Ascending aorta (tissue), 2 donors: Measurements from ENCODE around the gene PLPPR3. TPM values are rescaled to one million over a fixed set of nuclear protein-coding genes. Genes with fewer than 3 reads are reported as not detected.

Source experiments
- DNase-seq, 2 donors: peaks; one replicate each; pipeline ENCODE4 v3.0.0-alpha.2; 2019; ENCODE audit warnings: low spot score in 2 of 2
- H3K27ac ChIP-seq, 2 donors: fragments of 200-600 bp; sonication (generic); one replicate each; pipeline ENCODE4 v1.5.1; 2016 to 2017; ENCODE audit warnings: mild to moderate bottlenecking in 1 of 2
- H3K27me3 ChIP-seq: fragments of 200-600 bp; sonication (generic); one replicate; pipeline ENCODE4 v1.5.1; 2017
- H3K36me3 ChIP-seq, 2 donors: fragments of 200-600 bp; sonication (generic); one replicate each; pipeline ENCODE4 v1.5.1; 2016
- H3K4me1 ChIP-seq, 2 donors: fragments of 200-600 bp; sonication (generic); one replicate each; pipeline ENCODE4 v1.5.1; 2016 to 2017; ENCODE audit warnings: mild to moderate bottlenecking in 1 of 2
- H3K4me3 ChIP-seq, 2 donors: fragments of 200-600 bp; sonication (generic); one replicate each; pipeline ENCODE4 v1.5.1; 2016 to 2017; ENCODE audit warnings: mild to moderate bottlenecking in 1 of 2
- H3K9me3 ChIP-seq, 2 donors: fragments of 200-600 bp; sonication (generic); one replicate each; pipeline ENCODE4 v1.5.1; 2016
- intact Hi-C: fragments of 100-400 bp; cut with DNase I; formaldehyde crosslinking; loops from one replicate; pipeline ENCODE4 v1.15.1; 2023
- total RNA-seq: library from RNA; depleted of rRNA; stranded (reverse); fragments of >200 nt; gene quantifications from one replicate; pipeline ENCODE4 v1.1.0, GENCODE V29; 2016
- TF ChIP-seq, protein P1 (sequence below), 3 experiments: fragments of 200-600 bp in 2 of 3; fragments of 450-650 bp in 1 of 3; sonication (generic) in 2 of 3; IDR thresholded peaks; one replicate each; pipeline ENCODE4 v1.5.1; 2016 to 2019; ENCODE audit warnings: antibody characterized with exemption in 3 of 3, mild to moderate bottlenecking in 1 of 3, moderate library complexity in 1 of 3

The PLPPR3 gene
- total RNA-seq, 1 donor from 2014 or later = not detected

DNA sequence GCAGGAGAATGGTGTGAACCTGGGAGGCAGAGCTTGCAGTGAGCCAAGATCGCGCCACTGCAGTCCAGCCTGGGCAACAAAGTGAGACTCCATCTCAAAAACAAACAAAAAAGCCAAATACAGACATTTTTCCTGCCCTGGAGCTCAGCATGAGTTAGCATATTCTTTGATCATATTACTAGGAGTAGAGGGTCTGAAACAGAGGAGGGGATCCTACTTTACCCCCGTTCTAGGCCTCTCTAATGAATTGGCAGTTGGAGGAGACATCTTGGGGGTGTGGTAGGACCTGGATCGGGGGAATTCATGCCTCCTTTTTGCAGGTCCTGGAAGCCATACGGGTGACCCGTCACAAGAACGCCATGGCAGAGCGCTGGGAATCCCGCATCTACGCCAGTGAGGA is 58.6 kb downstream of the PLPPR3 start:
- intact Hi-C loops = no loop called here
- Histone ChIP-seq H3K36me3 (no peaks in the 10 kb centered on the region), H3K4me1 (peaks cover 0 to under 1% of the 10 kb centered on the region in 2 donors), H3K27ac (no peak overlapping the region), H3K4me3 (no peak overlapping the region), H3K9me3 (peaks cover 3 to 9% of the 10 kb centered on the region in 2 donors), H3K27me3 (no peaks in the 10 kb centered on the region)
- no peak for DNase-seq
- TF ChIP-seq, protein P1, sequence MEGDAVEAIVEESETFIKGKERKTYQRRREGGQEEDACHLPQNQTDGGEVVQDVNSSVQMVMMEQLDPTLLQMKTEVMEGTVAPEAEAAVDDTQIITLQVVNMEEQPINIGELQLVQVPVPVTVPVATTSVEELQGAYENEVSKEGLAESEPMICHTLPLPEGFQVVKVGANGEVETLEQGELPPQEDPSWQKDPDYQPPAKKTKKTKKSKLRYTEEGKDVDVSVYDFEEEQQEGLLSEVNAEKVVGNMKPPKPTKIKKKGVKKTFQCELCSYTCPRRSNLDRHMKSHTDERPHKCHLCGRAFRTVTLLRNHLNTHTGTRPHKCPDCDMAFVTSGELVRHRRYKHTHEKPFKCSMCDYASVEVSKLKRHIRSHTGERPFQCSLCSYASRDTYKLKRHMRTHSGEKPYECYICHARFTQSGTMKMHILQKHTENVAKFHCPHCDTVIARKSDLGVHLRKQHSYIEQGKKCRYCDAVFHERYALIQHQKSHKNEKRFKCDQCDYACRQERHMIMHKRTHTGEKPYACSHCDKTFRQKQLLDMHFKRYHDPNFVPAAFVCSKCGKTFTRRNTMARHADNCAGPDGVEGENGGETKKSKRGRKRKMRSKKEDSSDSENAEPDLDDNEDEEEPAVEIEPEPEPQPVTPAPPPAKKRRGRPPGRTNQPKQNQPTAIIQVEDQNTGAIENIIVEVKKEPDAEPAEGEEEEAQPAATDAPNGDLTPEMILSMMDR (IDR thresholded peaks at IDR 0.05) = no peak

Other genes with a start within 250 kb of the PLPPR3 start
- 647 TPM for gene BSG, start 249.4 kb downstream of the PLPPR3 start, total RNA-seq
- not detected for gene HCN2, start 232.1 kb downstream of the PLPPR3 start, total RNA-seq
- gene POLRMT, start 188.4 kb downstream of the PLPPR3 start, total RNA-seq = 26.8 TPM
- not detected for gene FGF22, start 182.1 kb downstream of the PLPPR3 start, total RNA-seq
- gene RNF126, start 158.7 kb downstream of the PLPPR3 start, total RNA-seq = 39.0 TPM
- 541 TPM for gene FSTL3, start 145.6 kb downstream of the PLPPR3 start, total RNA-seq
- not detected for gene PRSS57, start 126.5 kb downstream of the PLPPR3 start, total RNA-seq
- gene PALM, start 113.0 kb downstream of the PLPPR3 start, total RNA-seq = 107 TPM
- not detected for gene MISP, start 70.8 kb downstream of the PLPPR3 start, total RNA-seq
- gene PTBP1, start 24.5 kb downstream of the PLPPR3 start, total RNA-seq = 210 TPM
- gene AZU1, start 5.9 kb upstream of the PLPPR3 start, total RNA-seq = not detected
- gene PRTN3, start 19.0 kb upstream of the PLPPR3 start, total RNA-seq = not detected
- gene ELANE, start 30.3 kb upstream of the PLPPR3 start, total RNA-seq = not detected
- 1,680 TPM for gene CFD, start 37.7 kb upstream of the PLPPR3 start, total RNA-seq
- gene MED16, start 71.2 kb upstream of the PLPPR3 start, total RNA-seq = 73.2 TPM
- gene RNU6-9, start 71.5 kb upstream of the PLPPR3 start, total RNA-seq = not detected
- 81.5 TPM for gene R3HDM4, start 91.3 kb upstream of the PLPPR3 start, total RNA-seq
- gene KISS1R, start 95.4 kb upstream of the PLPPR3 start, total RNA-seq = not detected
- gene ARID3A, start 104.1 kb upstream of the PLPPR3 start, total RNA-seq = 55.3 TPM
- gene WDR18, start 162.4 kb upstream of the PLPPR3 start, total RNA-seq = 65.7 TPM
- gene GRIN3B, start 178.5 kb upstream of the PLPPR3 start, total RNA-seq = not detected
- gene TMEM259, start 199.2 kb upstream of the PLPPR3 start, total RNA-seq = 452 TPM
- gene RNU6-2, start 199.6 kb upstream of the PLPPR3 start, total RNA-seq = not detected
- gene CNN2, start 204.7 kb upstream of the PLPPR3 start, total RNA-seq = 79.1 TPM
- 96.6 TPM for gene ABCA7, start 218.2 kb upstream of the PLPPR3 start, total RNA-seq
- gene ARHGAP45, start 245.2 kb upstream of the PLPPR3 start, total RNA-seq = 66.5 TPM